Chondrocyte (in vitro differentiated cells): ENCODE results near the gene ARHGEF4. TPM values are rescaled to one million over a fixed set of nuclear protein-coding genes. Genes with fewer than 3 reads are reported as not detected.
A peak's percentile ranks its signal among the peaks of the same experiment; 100 is the strongest.

Experiments
- DNase-seq: peaks from one replicate; pipeline ENCODE4 v3.0.0; 2021; ENCODE audit warnings: mixed read lengths, low spot score
- H3K27ac Mint-ChIP-seq: one replicate; pipeline ENCODE4 v1.8.0; 2021; ENCODE audit warnings: mild to moderate bottlenecking, moderate library complexity, mixed read lengths; ENCODE audit not compliant: unreplicated experiment
- H3K27me3 Mint-ChIP-seq: 2 replicates; pipeline ENCODE4 v1.8.0; 2021; ENCODE audit warnings: low read depth, mixed read lengths
- H3K36me3 Mint-ChIP-seq: 2 replicates; pipeline ENCODE4 v1.8.0; 2021; ENCODE audit warnings: low read depth, mixed read lengths
- H3K4me1 Mint-ChIP-seq: 2 replicates; pipeline ENCODE4 v1.8.0; 2021; ENCODE audit warnings: low read depth, mild to moderate bottlenecking, mixed read lengths
- H3K4me3 Mint-ChIP-seq: one replicate; pipeline ENCODE4 v1.8.0; 2021; ENCODE audit warnings: mild to moderate bottlenecking, moderate library complexity, mixed read lengths; ENCODE audit not compliant: unreplicated experiment
- H3K9me3 Mint-ChIP-seq: 2 replicates; pipeline ENCODE4 v1.8.0; 2021; ENCODE audit warnings: low read depth, mixed read lengths
- CTCF ChIP-seq: fragments of 200-600 bp; sonication (generic); IDR thresholded peaks from 2 replicates; pipeline ENCODE4 v1.5.0; 2021; ENCODE audit warnings: antibody characterized with exemption, mild to moderate bottlenecking, moderate library complexity
- total RNA-seq: library from RNA; stranded (reverse); gene quantifications from 3 replicates; pipeline ENCODE4 v1.2.1, GENCODE V29; 2021

Gene ARHGEF4
- total RNA-seq, 1 donor from 2014 or later, result 12.3 TPM

GRCh38 chr2:130842770-130843169 is 6.1 kb downstream of the ARHGEF4 start:
- Mint-ChIP-seq H3K4me3 (no peak overlapping the region), H3K27ac (no peak overlapping the region), H3K27me3 (peaks cover 38% of the 10 kb centered on the region), H3K4me1 (no peaks in the 10 kb centered on the region), H3K9me3 (no peaks in the 10 kb centered on the region), H3K36me3 (no peaks in the 10 kb centered on the region)
- no peak for TF ChIP-seq CTCF
- DNase-seq, result peak; percentile 81

GRCh38 chr2:130843321-130843985 is 6.7 kb downstream of the ARHGEF4 start:
- H3K4me1 Mint-ChIP-seq, result no peaks in the 10 kb centered on the region
- H3K9me3 Mint-ChIP-seq, result no peaks in the 10 kb centered on the region
- no peak for TF ChIP-seq CTCF
- DNase-seq, result peak; percentile 68
- no peaks in the 10 kb centered on the region for H3K36me3 Mint-ChIP-seq
- H3K27me3 Mint-ChIP-seq, result peaks cover 31% of the 10 kb centered on the region
- H3K4me3 Mint-ChIP-seq, result no peak overlapping the region
- no peak overlapping the region for H3K27ac Mint-ChIP-seq

- H3K27me3 Mint-ChIP-seq, result peaks cover 24% of the 10 kb centered on the region
- peak; percentile 67 for DNase-seq
- H3K4me3 Mint-ChIP-seq, result no peak overlapping the region
- H3K36me3 Mint-ChIP-seq, result no peaks in the 10 kb centered on the region
- no peaks in the 10 kb centered on the region for H3K4me1 Mint-ChIP-seq
- no peak for TF ChIP-seq CTCF
- no peaks in the 10 kb centered on the region for H3K9me3 Mint-ChIP-seq
- no peak overlapping the region for H3K27ac Mint-ChIP-seq
These were observed 7.4 kb downstream of the ARHGEF4 start for GRCh38 chr2:130844161-130844560.

GRCh38 chr2:130845505-130846085 is 8.9 kb downstream of the ARHGEF4 start:
- TF ChIP-seq CTCF, result no peak
- no peak overlapping the region for H3K4me3 Mint-ChIP-seq
- peaks cover 15% of the 10 kb centered on the region for H3K27me3 Mint-ChIP-seq
- no peaks in the 10 kb centered on the region for H3K4me1 Mint-ChIP-seq
- no peaks in the 10 kb centered on the region for H3K9me3 Mint-ChIP-seq
- no peak overlapping the region for H3K27ac Mint-ChIP-seq
- peak; percentile 56 for DNase-seq
- no peaks in the 10 kb centered on the region for H3K36me3 Mint-ChIP-seq

GRCh38 chr2:130846233-130846632 is 9.5 kb downstream of the ARHGEF4 start:
- H3K4me1 Mint-ChIP-seq, result no peaks in the 10 kb centered on the region
- H3K27me3 Mint-ChIP-seq, result peaks cover 15% of the 10 kb centered on the region
- no peak overlapping the region for H3K27ac Mint-ChIP-seq
- TF ChIP-seq CTCF, result no peak
- peak; percentile 95 for DNase-seq
- H3K4me3 Mint-ChIP-seq, result no peak overlapping the region
- H3K9me3 Mint-ChIP-seq, result no peaks in the 10 kb centered on the region
- no peaks in the 10 kb centered on the region for H3K36me3 Mint-ChIP-seq
